Measurements from ENCODE around the gene SEMA3B.
"Not testable (repeated sequence)": the region's sequence is repeated elsewhere in the genome, so short reads cannot be mapped to it uniquely, and the experiment has no call there.

SEMA3B gene

DNA sequence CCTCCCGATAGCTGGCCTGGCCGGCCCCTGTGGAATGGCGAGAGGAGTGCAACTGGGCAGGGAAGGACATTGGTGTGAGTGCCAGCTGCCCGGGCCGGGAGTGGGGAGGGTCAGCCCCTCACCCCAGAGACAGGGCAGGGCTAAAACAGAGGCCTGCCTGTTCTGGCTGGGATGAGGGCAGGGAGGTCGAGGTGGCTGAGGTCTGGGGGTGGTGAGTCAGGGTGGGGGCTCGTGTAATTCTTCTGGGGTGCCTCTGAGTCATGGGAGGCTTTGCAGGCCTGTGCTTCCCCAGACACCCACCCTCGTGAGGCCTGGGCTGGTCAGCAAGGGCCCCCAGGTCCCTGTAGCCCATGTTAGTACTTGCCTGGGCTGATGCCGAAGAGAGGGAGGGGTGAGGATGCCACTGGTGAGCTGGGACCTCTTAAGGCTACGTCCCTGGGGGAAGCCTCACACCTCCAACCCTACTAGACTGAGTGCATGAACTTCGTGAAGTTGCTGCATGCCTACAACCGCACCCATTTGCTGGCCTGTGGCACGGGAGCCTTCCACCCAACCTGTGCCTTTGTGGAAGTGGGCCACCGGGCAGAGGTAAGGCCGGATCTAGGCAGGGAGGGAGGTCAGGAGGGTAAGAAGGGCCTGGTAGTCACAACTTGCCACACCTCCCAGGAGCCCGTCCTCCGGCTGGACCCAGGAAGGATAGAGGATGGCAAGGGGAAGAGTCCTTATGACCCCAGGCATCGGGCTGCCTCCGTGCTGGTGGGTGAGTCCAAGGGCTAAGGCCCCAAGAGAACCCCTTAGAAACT lies 1.7 kb downstream of the SEMA3B start:
- DNase-seq (ENCODE audit: insufficient read length, low spot score) = no peak
- no peak for FAIRE-seq

DNA sequence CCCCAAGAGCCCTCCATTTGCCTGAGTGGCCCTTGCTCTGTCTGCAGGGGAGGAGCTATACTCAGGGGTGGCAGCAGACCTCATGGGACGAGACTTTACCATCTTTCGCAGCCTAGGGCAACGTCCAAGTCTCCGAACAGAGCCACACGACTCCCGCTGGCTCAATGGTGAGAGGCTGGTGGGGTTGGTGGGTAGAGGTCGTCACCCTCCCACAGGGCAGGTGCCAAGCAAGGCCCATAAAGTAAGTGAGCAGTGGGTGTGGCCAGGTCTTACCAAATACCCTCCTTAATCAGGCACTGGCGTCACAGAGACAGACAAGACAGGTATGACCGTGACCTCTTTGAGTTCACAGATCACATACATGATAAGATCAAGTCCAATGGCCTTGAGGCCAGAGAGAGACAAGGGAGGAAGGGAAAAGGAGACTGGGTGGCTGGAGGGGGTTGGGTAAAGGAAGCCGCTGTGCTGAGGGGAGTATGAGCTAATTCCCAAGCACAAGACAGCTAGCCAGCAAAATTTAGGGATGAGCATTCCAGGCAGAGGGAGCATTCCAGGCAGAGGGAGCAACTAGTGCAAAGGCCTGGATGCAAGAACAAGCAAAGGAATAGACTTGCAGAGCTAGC lies 2.5 kb downstream of the SEMA3B start:
- DNase-seq (ENCODE audit: insufficient read length, low spot score) (no peak), FAIRE-seq (no peak)

DNA sequence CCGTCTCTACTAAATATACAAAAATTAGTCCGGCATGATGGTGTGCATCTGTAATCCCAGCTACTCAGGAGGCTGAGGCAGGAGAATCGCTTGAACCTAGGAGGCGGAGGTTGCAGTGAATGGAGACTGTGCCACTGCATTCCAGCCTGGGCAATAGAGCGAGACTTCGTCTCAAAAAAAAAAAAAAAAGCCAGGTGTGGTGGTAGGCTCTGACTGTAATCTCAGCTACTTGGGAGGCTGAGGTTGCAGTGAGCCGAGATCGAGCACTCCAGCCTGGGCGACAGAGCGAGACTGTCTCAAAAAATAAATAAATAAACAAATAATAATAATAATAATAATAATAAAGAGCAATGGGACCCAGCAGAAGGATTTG lies 3.6 kb downstream of the SEMA3B start:
- FAIRE-seq; DNase-seq (ENCODE audit: insufficient read length, low spot score): not testable (repeated sequence)

DNA sequence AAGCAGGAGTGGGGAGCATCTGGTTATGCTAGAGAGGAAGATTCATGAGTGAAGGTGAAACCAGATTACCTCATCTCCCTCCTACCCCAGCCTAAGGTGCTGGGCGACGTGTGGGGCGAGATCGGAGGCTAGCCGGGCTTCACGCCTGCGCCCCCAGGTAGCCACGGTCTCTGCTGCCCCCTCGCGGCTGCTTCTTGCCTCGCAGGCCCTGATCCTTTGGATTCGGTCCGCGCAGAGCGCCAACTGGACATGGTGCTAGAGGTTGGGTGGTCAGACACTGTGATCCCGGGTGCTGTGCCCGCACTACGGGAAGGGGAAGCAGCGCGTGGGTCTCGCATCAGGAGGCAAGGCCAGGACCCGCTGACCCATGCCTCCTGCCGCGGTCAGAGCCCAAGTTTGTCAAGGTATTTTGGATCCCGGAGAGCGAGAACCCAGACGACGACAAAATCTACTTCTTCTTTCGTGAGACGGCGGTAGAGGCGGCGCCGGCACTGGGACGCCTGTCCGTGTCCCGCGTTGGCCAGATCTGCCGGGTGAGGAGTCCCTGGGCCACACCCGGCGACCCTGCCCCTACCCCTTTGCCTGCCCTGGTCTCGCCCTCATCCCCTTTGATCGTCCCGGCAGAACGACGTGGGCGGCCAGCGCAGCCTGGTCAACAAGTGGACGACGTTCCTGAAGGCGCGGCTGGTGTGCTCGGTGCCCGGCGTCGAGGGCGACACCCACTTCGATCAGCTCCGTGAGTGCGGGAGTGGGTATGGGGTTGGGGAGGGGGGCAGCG lies 4.2 kb downstream of the SEMA3B start:
- DNase-seq (ENCODE audit: insufficient read length, low spot score) = peak; percentile 99
- FAIRE-seq = peak; percentile 89

DNA sequence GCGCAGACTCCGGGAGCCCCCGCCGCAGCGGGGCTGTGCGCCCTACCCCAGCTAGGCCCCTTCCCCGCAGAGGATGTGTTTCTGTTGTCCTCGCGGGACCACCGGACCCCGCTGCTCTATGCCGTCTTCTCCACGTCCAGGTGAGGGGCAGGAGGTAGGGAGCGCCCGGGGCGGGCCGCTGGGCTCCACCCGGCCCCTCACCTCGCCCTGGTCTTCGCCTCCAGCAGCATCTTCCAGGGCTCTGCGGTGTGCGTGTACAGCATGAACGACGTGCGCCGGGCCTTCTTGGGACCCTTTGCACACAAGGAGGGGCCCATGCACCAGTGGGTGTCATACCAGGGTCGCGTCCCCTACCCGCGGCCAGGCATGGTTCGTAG lies 4.7 kb downstream of the SEMA3B start:
- FAIRE-seq = no peak
- no peak for DNase-seq (ENCODE audit: insufficient read length, low spot score)

DNA sequence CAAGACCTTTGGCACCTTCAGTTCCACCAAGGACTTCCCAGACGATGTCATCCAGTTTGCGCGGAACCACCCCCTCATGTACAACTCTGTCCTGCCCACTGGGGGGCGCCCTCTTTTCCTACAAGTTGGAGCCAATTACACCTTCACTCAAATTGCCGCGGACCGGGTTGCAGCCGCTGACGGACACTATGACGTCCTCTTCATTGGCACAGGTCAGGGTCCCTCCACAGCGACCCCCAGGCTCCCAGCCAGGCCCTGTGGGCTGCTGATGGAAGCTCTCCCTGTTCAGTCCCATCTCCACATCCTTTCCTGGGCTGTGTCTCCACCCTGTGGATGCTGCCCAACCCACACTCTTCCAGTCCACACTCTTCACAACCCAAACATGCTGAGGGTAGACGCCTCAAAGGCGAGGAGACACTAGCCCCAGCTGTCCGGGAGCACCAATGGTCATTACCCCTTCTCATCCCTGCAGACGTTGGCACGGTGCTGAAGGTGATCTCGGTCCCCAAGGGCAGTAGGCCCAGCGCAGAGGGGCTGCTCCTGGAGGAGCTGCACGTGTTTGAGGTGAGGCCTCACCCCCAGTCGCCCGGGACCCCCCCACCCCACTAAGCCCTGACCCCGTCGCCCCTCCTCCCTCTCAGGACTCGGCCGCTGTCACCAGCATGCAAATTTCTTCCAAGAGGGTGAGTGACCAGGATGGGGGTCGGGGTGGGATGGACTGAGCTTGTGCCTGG lies 5.6 kb downstream of the SEMA3B start:
- peak; percentile 55 for DNase-seq (ENCODE audit: insufficient read length, low spot score)
- peak; percentile 76 for FAIRE-seq

DNA sequence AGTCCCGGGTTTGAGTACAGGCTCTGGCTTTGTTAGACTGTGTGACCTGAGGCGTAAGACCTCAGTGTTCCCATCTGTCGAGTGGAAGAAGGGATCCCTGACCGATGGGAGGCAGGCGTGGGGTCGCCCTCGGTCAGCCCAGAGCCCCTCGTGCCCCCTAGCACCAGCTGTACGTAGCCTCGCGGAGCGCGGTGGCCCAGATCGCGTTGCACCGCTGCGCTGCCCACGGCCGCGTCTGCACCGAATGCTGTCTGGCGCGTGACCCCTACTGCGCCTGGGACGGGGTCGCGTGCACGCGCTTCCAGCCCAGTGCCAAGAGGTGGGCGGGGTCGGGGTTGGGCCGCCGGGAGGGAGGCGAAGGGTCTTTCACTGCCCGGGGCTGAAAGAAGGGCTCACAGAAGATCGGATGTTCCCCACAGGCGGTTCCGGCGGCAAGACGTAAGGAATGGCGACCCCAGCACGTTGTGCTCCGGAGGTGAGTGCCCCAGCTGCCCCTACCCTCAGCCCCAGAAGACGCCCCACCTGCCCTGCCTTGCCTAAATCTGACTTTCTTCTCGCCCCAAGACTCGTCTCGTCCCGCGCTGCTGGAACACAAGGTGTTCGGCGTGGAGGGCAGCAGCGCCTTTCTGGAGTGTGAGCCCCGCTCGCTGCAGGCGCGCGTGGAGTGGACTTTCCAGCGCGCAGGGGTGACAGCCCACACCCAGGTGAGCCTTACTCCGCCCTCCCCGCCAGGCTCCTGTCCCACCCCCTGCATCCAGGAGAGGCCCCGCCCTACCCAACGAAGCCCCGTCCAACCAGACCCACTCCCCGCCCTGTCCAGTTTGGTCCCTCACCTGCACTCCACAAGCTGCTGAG lies 6.4 kb downstream of the SEMA3B start:
- FAIRE-seq (no peak), DNase-seq (ENCODE audit: insufficient read length, low spot score) (no peak)

DNA sequence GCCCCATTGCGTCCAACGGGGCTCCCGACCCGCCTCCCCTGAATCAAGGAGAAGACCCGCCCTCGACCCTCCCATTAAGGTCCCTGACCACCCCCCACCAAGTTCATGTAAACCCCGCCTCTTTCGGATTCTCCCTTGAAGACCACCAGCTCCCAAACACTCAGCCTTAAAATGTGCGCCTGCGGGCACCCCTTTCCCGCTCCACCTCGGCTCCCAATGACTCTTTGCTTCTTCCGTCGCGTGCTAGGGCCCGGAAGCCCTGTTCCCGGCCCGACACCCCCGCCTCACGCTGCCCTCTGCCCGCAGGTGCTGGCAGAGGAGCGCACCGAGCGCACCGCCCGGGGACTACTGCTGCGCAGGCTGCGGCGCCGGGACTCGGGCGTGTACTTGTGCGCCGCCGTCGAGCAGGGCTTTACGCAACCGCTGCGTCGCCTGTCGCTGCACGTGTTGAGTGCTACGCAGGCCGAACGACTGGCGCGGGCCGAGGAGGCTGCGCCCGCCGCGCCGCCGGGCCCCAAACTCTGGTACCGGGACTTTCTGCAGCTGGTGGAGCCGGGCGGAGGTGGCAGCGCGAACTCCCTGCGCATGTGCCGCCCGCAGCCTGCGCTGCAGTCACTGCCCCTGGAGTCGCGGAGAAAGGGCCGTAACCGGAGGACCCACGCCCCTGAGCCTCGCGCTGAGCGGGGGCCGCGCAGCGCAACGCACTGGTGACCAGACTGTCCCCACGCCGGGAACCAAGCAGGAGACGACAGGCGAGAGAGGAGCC lies 7.2 kb downstream of the SEMA3B start:
- no peak for FAIRE-seq
- DNase-seq (ENCODE audit: insufficient read length, low spot score) = no peak

DNA sequence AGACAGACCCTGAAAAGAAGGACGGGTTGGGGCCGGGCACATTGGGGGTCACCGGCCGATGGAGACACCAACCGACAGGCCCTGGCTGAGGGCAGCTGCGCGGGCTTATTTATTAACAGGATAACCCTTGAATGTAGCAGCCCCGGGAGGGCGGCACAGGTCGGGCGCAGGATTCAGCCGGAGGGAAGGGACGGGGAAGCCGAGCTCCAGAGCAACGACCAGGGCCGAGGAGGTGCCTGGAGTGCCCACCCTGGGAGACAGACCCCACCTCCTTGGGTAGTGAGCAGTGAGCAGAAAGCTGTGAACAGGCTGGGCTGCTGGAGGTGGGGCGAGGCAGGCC lies 7.8 kb downstream of the SEMA3B start:
- DNase-seq (ENCODE audit: insufficient read length, low spot score) (no peak), FAIRE-seq (no peak)

DNA sequence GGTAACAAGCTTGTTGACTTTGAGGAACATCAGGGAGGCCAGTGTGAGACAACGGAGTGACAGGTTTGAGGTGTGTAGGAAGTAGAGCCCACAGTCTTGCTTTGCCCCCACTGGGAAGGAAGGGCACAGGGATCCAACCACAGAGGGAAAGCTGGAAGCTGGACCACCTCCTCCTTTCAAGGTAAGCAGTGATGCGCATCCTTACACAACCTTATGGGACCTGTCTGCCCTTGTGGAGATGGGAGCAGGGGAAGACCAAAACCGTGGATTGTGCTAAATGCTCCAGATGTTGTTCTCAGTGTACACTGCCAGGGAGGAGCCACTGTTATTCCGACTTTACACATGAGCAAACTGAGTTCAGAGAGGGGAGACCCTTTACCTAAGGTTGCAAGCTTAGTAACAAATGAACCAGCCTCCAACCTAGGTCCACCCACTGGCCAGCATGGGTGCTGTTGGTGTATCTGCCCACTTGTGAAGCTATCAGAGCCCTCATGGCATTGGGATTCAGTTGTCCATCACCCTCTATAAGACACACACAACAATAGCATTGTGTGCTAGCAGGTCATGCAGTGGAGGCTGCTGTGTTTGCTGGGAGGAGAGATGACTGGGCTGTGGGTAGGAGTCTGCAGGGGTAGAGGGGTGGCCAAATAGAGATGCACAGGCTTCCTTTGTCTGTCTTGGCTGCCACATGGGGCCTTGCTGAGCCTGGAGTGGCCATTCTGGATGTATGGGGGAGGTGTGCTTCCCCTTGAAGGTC lies 9.4 kb downstream of the SEMA3B start:
- FAIRE-seq (no peak), DNase-seq (ENCODE audit: insufficient read length, low spot score) (no peak)

DNA sequence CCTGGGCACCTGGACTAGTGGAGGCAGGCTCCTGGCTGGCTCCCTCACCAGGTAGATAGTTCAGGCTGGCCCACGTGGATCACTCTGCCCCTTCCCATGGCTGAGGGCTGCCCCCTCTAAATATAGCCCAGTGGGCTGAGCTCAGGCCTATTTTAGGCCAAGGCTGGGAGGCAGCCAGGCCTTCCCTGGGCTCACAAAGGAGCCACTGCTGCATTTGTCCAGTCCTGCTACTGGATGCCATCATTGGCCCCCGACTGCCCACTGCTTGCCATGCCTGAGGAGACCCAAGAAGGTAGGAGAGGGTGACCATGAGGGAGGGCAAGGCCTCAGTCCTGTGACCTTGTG lies 9.9 kb downstream of the SEMA3B start, which contains the start of gene LSMEM2:
Gene LSMEM2, plus strand, starts transcription at position 208 of the 345 bp plus-strand sequence. Its CDS starts 27 bp downstream, at position 235.
- DNase-seq (ENCODE audit: insufficient read length, low spot score) (no peak), FAIRE-seq (no peak)

DNA sequence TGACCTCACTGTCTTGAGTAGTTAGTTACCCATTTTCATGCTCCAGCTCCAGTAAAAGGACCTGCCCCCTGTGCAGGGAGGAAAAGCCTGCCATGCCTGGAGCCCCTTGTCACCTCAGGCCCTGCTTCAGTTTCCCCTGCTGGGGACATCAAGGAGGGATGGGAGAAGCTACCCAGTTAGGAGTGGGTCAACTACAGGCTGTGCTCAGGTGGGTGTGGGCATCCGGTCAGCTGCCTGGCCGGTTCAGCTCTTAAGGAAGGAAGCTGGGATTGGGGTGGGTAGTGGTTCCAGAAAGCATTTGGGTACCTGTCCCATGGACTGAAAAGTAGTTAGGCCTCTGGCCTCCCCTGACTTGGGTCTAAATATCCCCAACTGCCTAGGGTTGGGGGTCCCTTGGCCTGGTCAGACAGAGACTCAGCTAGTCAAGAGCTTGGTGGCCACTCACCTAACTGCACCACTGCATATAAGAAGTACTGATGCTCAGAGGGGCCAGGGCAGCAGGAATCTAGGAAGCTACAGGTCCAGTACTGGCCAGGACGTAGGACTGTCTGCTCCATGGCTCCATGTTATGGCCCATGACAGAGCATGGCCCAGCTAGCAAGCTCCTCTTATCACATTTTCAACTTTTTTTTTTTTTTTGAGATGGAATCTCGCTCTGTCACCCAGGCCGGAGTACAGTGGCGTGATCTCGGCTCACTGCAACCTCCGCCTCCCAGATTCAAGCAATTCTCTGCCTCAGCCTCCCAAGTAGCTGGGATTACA lies 10.5 kb downstream of the SEMA3B start:
- DNase-seq (ENCODE audit: insufficient read length, low spot score) (no peak), FAIRE-seq (no peak)

DNA sequence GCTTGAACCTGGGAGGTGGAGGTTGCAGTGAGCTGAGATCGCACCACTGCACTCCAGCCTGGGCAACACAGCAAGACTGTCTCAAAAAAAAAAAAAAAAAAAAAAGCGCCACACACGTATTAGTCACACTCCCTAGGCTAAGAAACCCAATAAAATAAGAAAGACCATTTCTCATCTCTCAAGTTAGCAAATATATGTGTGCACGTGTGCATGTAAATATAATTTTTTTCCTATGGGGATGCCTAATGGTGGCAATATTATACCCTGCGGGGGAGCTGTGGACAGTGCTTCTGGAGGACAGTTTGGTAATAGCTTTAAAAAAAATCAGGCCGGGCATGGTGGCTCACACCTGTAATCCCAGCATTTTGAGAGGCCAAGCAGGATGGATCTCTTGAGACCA lies 15.2 kb downstream of the SEMA3B start:
- DNase-seq (ENCODE audit: insufficient read length, low spot score) = not testable (repeated sequence)

DNA sequence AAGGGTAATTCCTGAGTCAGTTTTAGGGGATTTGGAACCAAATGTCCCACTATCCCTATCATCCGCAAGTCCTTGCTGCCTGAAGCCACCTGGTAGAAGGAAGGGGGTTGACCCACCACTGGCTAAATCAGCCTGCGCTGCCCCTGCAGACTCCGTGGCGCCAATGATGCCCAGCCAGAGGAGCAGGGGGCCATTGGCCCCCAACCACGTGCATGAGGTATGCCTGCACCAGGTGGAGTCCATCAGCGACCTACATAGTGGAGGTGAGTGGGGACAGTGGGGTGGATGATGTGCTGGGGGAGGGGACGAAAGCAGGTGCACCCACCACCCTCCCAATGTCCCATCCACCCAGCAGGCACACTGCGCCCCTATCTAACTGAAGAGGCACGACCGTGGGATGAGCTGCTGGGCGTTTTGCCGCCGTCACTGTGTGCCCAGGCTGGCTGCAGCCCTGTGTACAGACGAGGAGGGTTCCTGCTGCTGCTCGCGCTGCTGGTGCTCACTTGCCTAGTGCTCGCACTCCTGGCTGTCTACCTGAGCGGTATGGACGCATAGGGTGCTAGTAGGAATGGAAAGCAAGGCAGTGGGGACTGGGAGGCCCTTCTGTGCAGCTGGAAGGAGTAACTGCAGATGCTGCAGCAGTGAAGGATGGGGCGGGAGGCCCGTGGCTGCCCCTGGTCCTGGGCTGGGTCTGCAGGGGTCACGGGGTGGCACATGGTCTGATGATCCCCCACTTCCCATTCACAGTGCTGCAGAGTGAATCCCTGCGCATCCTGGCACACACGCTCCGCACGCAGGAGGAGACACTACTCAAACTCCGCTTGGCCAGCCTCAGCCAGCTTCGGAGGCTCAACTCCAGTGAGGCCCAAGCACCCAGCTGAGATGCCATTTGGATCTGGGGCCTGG lies 17.6 kb downstream of the SEMA3B start:
- DNase-seq (ENCODE audit: insufficient read length, low spot score) = no peak
- no peak for FAIRE-seq

More for the DNA sequence above, 15.2 kb downstream of the SEMA3B start:
- FAIRE-seq = not testable (repeated sequence)

DNA sequence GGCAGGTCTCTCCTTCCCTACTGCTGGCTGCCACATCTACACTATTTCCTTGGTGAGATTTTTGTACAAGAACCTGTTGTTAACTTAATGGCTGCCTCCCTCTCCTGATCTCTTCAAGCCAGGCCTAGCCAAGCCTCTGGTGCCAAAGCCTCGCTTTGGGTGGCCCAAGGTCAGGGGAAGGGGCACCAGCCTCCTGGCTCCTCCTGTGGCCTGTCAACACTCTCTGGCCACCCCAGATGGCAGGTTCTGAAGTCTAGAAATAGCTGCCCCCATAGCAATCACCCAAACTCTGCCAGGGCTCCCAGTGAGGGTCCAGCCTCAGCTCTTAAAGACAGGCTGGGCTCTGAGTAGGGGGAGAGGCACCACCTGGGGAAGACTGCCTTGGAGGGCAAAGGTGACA lies 18.3 kb downstream of the SEMA3B start:
- FAIRE-seq (no peak), DNase-seq (ENCODE audit: insufficient read length, low spot score) (no peak)

DNA sequence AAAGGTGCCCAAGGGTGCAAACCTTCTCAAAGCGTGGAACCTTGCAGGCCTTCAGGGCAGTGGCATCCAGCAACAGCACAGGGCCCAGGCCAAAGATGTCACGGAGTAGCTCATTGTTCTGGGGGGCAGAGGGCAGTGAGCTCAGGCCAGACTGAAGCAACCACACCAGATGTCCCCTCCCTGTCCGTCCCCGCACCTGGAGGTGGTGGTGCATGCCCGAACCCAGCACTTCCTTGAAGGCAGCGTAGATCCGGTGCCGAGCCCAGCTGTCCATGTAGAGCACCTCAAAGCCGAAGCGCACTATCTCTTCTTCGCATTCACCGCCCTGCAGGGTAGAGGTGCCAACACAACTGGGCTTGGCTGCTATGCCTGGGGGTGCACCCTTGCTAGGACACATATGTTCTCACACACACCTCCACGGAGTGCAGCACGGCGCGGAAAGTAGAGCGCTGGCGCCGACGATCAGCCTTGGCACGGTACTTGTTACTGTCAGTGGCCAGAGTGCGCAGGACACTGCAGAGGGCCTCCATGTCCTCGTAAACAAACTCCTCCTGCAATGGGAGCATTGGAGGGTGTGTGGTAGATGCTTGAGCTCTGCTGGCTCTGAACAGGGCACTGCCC lies 19.6 kb downstream of the SEMA3B start:
- FAIRE-seq = no peak
- no peak for DNase-seq (ENCODE audit: insufficient read length, low spot score)

DNA sequence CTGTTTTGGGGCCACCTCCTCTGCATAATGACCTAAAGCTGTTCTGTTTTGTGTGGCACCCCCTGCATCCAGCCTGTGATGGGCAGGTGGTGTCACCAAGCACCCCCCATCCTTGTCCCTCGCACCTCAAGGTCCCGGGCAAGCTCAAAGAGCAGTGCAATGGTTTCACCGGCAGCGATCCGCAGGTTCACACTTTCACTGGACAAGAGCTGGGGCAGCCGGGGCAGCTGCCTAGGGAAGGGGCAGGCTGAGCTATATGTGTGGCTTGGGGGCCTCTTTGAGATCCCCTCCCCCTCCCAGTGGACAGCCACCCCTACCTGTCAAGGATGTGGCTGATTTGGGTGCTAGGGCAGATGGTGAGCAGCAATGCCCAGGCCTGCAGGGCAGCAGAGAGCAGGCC lies 20.2 kb downstream of the SEMA3B start:
- DNase-seq (ENCODE audit: insufficient read length, low spot score) = no peak
- FAIRE-seq = no peak
